ENCODE data around the gene AHRR. TPM values are rescaled to one million over a fixed set of nuclear protein-coding genes. Genes with fewer than 3 reads are reported as not detected.
A peak's percentile ranks its signal among the peaks of the same experiment; 100 is the strongest.

AHRR gene
- total RNA-seq, 1 experiment from 2014 or later, result 2.2 TPM

DNA sequence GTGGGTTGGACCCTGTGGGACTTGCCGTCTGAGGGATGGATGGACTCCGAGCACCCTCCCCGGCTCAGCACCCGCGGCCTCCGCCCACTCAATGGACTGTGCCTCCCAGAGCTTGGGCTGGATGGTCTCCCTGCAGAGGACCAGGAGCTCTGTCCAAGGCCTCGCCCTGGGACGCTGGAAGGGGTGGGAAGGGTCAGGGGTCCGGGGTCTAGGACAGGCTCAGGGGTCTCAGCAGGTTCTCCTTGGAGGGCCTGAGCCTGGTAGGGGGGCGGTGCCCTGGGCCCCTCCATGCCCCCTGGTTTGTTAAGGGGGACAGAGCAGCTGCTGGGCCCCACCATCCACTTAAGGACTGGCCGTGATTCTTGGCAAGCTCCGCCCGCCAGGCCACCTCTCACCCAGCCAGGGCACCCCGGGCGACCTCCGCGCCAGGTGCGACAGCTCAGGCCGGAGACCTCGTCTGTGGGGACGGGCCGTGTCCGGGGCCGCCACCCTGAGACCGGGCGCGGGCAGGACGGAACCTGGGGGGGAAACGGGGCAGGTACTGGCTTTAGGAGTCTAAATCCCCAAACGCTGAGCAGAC, 150.7 kb downstream of the AHRR start:
- Histone ChIP-seq H3K23me2 (ENCODE audit: insufficient read length, low read depth, low read length, poor library complexity, severe bottlenecking) (peaks cover 16% of the 10 kb centered on the region), H2AK5ac (ENCODE audit: insufficient read length, low read length) (no peak overlapping the region), H3K79me2 (ENCODE audit: insufficient read depth, low read length) (no peaks in the 10 kb centered on the region), H3K4ac (ENCODE audit: low read depth, low read length) (no peak overlapping the region), H2BK120ac (ENCODE audit: low read depth, low read length, poor library complexity, severe bottlenecking) (no peak overlapping the region), H3K18ac (ENCODE audit: insufficient read length, low read depth, low read length) (no peak overlapping the region), H4K20me1 (ENCODE audit: control insufficient read depth, insufficient read depth, insufficient read length) (no peaks in the 10 kb centered on the region), H3K23ac (ENCODE audit: insufficient read length, low read depth, low read length) (no peak overlapping the region), H2BK12ac (ENCODE audit: insufficient read length, low read depth, low read length) (no peak overlapping the region), H3K4me2 (ENCODE audit: insufficient read depth, insufficient read length, low read length) (peak overlapping the region; percentile 41), H2BK5ac (ENCODE audit: insufficient read length, low read length) (no peak overlapping the region), H3K4me1 (ENCODE audit: insufficient read depth, low read length) (no peaks in the 10 kb centered on the region), H3T11ph (ENCODE audit: low read length) (no peak overlapping the region), H3K27me3 (ENCODE audit: insufficient read depth, low read length) (peaks cover 25% of the 10 kb centered on the region; the same call in 1 of the 2 replicates), H2AFZ (ENCODE audit: low read length) (no peak overlapping the region), H3K9ac (ENCODE audit: extremely low read depth, insufficient read length, low read length) (peak overlapping the region; percentile 37), H4K91ac (ENCODE audit: insufficient read length, low read depth, low read length) (no peak overlapping the region), H4K8ac (replicated peaks; ENCODE audit: insufficient read length, low read depth, low read length) (no peak overlapping the region), H4K5ac (ENCODE audit: insufficient read length, low read depth, low read length) (no peak overlapping the region), H3K27ac (ENCODE audit: insufficient read length, low read depth, low read length) (no peak overlapping the region), H2BK15ac (ENCODE audit: low read depth, low read length) (no peak overlapping the region), H2BK20ac (ENCODE audit: low read depth, low read length, poor library complexity, severe bottlenecking) (no peak overlapping the region), H3K79me1 (ENCODE audit: insufficient read depth, low read depth, low read length, poor library complexity, severe bottlenecking) (no peaks in the 10 kb centered on the region), H3K56ac (ENCODE audit: insufficient read length, low read depth, low read length) (no peak overlapping the region), H3K9me3 (ENCODE audit: control insufficient read depth, low read depth, low read length) (no peaks in the 10 kb centered on the region), H3K14ac (ENCODE audit: insufficient read depth, low read length) (peak overlapping the region; percentile 88)
- WGBS (ENCODE audit: extremely low coverage, insufficient read length, low lambda C conversion rate), result no CpG with 5 or more reads among the region's 30 CpGs
- H3K36me3 Mint-ChIP-seq (ENCODE audit: insufficient read depth in 1 of 3, low read depth in 3 of 3), result peaks cover 0 to 6% (median 0%) of the 10 kb centered on the region in 3 experiments; a peak in 2 of 7 replicates
- H3K4me1 Mint-ChIP-seq, result peaks cover 7 to 11% of the 10 kb centered on the region in 2 experiments
- H3K27ac Mint-ChIP-seq, result no peak overlapping the region
- peak overlapping the region; percentile 60 to 75 for H3K4me3 Mint-ChIP-seq
- no peak for DNase-seq
- TF ChIP-seq, protein P1, sequence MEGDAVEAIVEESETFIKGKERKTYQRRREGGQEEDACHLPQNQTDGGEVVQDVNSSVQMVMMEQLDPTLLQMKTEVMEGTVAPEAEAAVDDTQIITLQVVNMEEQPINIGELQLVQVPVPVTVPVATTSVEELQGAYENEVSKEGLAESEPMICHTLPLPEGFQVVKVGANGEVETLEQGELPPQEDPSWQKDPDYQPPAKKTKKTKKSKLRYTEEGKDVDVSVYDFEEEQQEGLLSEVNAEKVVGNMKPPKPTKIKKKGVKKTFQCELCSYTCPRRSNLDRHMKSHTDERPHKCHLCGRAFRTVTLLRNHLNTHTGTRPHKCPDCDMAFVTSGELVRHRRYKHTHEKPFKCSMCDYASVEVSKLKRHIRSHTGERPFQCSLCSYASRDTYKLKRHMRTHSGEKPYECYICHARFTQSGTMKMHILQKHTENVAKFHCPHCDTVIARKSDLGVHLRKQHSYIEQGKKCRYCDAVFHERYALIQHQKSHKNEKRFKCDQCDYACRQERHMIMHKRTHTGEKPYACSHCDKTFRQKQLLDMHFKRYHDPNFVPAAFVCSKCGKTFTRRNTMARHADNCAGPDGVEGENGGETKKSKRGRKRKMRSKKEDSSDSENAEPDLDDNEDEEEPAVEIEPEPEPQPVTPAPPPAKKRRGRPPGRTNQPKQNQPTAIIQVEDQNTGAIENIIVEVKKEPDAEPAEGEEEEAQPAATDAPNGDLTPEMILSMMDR (conservative IDR thresholded peaks at IDR 0.05), result no peak
- H3K27me3 Mint-ChIP-seq (ENCODE audit: low read depth), result peaks cover 35% of the 10 kb centered on the region
- H3K9me3 Mint-ChIP-seq, result no peaks in the 10 kb centered on the region
